ENCODE data around the gene CDK14.

Gene CDK14

GRCh38 chr7:90698616-90699015 is 102.5 kb downstream of the CDK14 start:
- H3K4me3 Mint-ChIP-seq = no peak overlapping the region
- H3K36me3 Mint-ChIP-seq (ENCODE audit: low read depth) = no peaks in the 10 kb centered on the region
- peaks cover 2% of the 10 kb centered on the region for H3K4me1 Mint-ChIP-seq (ENCODE audit: low read depth)
- DNase-seq = no peak
- no peaks in the 10 kb centered on the region for H3K27me3 Mint-ChIP-seq
- no peak overlapping the region for H3K27ac Mint-ChIP-seq
- H3K9me3 Mint-ChIP-seq = peaks cover 2% of the 10 kb centered on the region

DNA sequence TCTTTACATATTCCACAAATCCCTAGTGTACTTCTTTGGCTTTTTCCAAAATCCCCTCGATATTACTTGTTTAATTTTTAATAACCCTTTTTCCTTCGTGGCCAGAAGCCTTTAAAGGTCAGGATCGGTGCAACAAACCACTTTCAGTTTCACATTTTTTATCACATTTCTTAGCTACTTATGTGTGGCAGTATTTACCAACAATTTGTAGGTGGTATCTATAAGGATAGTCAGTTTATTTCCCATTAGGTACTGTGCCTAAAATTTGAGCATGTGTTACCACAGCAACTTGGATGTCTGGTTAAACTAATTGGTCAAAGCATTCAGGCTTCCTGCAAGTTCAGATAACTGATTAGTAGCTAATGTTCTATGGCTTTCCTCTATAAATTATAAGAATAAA is 104.9 kb downstream of the CDK14 start:
- DNase-seq = no peak
- H3K27me3 Mint-ChIP-seq = no peaks in the 10 kb centered on the region
- H3K9me3 Mint-ChIP-seq = peaks cover under 1% of the 10 kb centered on the region
- H3K36me3 Mint-ChIP-seq (ENCODE audit: low read depth) = no peaks in the 10 kb centered on the region
- no peak overlapping the region for H3K27ac Mint-ChIP-seq
- no peak overlapping the region for H3K4me3 Mint-ChIP-seq
- peaks cover 2% of the 10 kb centered on the region for H3K4me1 Mint-ChIP-seq (ENCODE audit: low read depth)

DNA sequence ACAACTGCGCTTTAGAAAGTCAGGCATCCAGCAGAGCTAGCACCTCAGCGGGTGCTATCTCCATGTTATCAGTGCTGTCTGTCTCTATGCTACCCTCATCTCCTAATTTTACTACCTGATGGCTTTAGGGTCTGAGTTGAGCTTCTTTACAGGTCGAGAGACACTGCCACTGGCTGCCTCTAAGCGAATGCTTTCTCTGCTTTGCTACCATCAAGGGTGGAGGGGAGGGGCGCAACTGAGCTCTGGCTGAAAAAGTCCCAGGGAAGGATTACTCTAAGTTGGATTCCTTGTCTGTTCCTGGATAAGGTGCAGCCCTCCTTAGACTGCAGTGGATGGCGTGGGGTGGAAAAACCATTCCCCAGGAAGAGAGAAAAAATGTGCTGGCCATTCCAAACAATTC is 105.7 kb downstream of the CDK14 start:
- Mint-ChIP-seq H3K36me3 (ENCODE audit: low read depth) (no peaks in the 10 kb centered on the region), H3K4me3 (no peak overlapping the region), H3K27ac (no peak overlapping the region), H3K27me3 (no peaks in the 10 kb centered on the region), H3K4me1 (ENCODE audit: low read depth) (peaks cover 2% of the 10 kb centered on the region), H3K9me3 (no peaks in the 10 kb centered on the region)
- DNase-seq = no peak

GRCh38 chr7:90705391-90706071 is 109.4 kb downstream of the CDK14 start:
- no peaks in the 10 kb centered on the region for H3K27me3 Mint-ChIP-seq
- H3K4me1 Mint-ChIP-seq (ENCODE audit: low read depth) = peaks cover 2% of the 10 kb centered on the region
- H3K9me3 Mint-ChIP-seq = no peaks in the 10 kb centered on the region
- H3K4me3 Mint-ChIP-seq = no peak overlapping the region
- no peaks in the 10 kb centered on the region for H3K36me3 Mint-ChIP-seq (ENCODE audit: low read depth)
- no peak for DNase-seq
- H3K27ac Mint-ChIP-seq = no peak overlapping the region

GRCh38 chr7:90706072-90706716 is 110.1 kb downstream of the CDK14 start:
- Mint-ChIP-seq H3K9me3 (no peaks in the 10 kb centered on the region), H3K27me3 (no peaks in the 10 kb centered on the region), H3K36me3 (ENCODE audit: low read depth) (no peaks in the 10 kb centered on the region), H3K4me1 (ENCODE audit: low read depth) (no peaks in the 10 kb centered on the region), H3K4me3 (no peak overlapping the region), H3K27ac (no peak overlapping the region)
- DNase-seq = no peak

GRCh38 chr7:90708841-90709317 is 112.8 kb downstream of the CDK14 start:
- Mint-ChIP-seq H3K4me3 (no peak overlapping the region), H3K4me1 (ENCODE audit: low read depth) (no peaks in the 10 kb centered on the region), H3K9me3 (no peaks in the 10 kb centered on the region), H3K27me3 (no peaks in the 10 kb centered on the region), H3K36me3 (ENCODE audit: low read depth) (no peaks in the 10 kb centered on the region), H3K27ac (no peak overlapping the region)
- no peak for DNase-seq

DNA sequence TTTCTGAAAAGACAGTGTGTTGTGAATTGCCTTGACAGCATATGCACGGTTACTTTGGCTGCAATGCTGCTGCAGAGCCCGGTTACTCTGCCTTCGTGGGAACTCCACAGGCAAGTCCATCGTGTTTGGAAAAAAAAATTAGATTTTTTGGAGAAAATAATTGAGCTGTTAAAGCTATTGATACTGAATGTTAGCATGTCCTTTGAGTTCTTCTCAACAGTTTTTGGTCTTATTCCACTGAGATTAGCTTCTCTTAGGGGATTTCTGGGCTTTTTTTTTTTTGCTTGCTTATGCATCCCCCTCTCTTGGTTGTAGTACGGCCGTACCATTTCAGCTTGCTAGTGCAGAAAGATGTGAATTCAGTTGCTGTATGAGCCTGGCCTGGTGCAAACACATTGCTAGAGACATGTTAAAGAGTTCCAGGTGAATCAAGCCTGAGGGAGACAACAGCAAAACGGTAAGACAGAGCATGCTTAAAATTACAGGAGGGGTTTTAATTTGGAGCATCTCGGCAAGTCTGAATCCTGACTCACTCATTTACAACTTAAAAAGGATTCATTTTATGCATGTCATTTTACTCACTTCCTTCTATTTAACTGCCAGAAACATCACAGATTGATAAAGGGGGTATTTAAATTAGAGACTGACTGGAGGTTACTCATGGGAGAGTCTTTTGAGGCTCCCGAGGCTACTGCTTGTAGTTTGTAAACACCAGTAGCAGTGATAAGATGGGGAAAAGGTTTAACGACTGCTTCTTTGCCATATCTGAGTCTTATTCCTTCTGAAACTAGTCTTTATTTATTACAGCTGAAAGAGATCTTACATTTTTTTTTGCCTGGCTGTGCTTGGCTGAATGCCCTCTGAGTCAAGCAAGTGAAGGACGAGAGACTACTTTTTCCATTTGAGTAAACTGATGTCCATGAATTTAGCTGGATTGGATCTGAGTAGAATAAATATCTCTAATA is 113.7 kb downstream of the CDK14 start:
- Mint-ChIP-seq H3K27me3 (no peaks in the 10 kb centered on the region), H3K27ac (no peak overlapping the region), H3K4me1 (ENCODE audit: low read depth) (no peaks in the 10 kb centered on the region), H3K36me3 (ENCODE audit: low read depth) (no peaks in the 10 kb centered on the region), H3K9me3 (no peaks in the 10 kb centered on the region), H3K4me3 (no peak overlapping the region)
- no peak for DNase-seq

DNA sequence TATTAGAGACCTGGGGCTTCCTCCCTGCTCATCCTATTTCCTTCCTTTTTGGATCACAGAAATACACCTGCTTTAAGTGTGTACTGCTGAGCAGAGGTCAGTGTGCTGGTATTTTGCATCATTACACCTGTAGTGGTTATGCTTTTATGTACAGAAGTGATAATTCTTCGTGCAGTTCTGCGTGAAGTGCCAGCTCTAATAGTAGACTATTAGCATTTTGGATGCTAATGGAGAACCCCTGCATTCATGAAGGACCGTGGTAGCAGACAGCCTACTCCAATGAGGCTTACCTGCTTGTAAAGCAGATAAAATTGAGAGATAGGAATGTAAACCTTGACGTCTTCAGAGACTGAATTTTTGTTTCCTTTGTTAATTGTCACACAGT is 114.3 kb downstream of the CDK14 start:
- H3K4me1 Mint-ChIP-seq (ENCODE audit: low read depth) = no peaks in the 10 kb centered on the region
- H3K9me3 Mint-ChIP-seq = no peaks in the 10 kb centered on the region
- no peaks in the 10 kb centered on the region for H3K36me3 Mint-ChIP-seq (ENCODE audit: low read depth)
- H3K4me3 Mint-ChIP-seq = no peak overlapping the region
- H3K27ac Mint-ChIP-seq = no peak overlapping the region
- no peaks in the 10 kb centered on the region for H3K27me3 Mint-ChIP-seq
- no peak for DNase-seq

DNA sequence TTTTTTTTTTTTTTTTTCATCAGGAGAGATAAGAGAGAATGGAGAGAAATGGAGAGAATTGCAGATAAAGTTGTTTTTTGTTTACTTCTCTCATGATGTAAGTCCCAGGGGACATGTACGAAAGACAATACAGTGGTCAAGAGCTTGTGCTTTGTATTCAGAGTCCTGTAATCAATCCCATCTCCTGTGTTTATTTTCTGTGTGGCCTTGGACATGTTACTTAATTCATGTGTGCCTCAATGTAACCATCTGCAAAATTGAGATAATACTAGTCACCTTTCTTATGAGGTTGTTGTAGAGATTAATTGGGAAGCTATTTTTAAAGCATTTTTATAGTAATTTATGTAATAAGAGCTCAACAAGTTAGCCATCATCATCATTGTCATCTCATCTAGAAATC is 117.5 kb downstream of the CDK14 start:
- Mint-ChIP-seq H3K4me1 (ENCODE audit: low read depth) (no peaks in the 10 kb centered on the region), H3K27me3 (no peaks in the 10 kb centered on the region), H3K9me3 (no peaks in the 10 kb centered on the region), H3K36me3 (ENCODE audit: low read depth) (no peaks in the 10 kb centered on the region), H3K27ac (no peak overlapping the region), H3K4me3 (no peak overlapping the region)
- no peak for DNase-seq

DNA sequence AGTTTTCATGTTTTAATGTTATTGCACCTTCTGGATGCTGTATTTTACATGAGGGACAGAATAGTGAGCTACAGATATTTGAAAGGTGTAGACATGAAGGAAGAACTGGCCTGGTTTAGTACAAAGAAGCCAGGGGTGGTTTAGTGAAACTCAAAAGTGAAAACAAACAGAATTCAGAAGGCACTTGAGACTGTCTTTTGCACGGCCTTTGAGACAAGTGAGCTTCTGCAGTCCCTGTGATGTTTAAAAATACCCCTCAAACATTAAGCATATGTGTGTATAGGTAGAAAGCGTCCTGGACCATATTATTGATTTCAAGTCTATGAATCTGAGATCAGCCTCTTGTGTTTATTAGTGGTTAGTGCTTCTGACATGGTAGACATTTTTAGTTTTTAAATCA is 118.9 kb downstream of the CDK14 start:
- Mint-ChIP-seq H3K4me1 (ENCODE audit: low read depth) (no peaks in the 10 kb centered on the region), H3K27me3 (no peaks in the 10 kb centered on the region)

GRCh38 chr7:90717296-90718060 is 121.4 kb downstream of the CDK14 start:
- Mint-ChIP-seq H3K9me3 (no peaks in the 10 kb centered on the region), H3K4me1 (ENCODE audit: low read depth) (no peaks in the 10 kb centered on the region), H3K4me3 (no peak overlapping the region), H3K27ac (no peak overlapping the region), H3K27me3 (no peaks in the 10 kb centered on the region), H3K36me3 (ENCODE audit: low read depth) (no peaks in the 10 kb centered on the region)
- no peak for DNase-seq

More for the DNA sequence above, 118.9 kb downstream of the CDK14 start:
- no peaks in the 10 kb centered on the region for H3K9me3 Mint-ChIP-seq
- DNase-seq = no peak
- H3K4me3 Mint-ChIP-seq = no peak overlapping the region
- H3K27ac Mint-ChIP-seq = no peak overlapping the region
- no peaks in the 10 kb centered on the region for H3K36me3 Mint-ChIP-seq (ENCODE audit: low read depth)

DNA sequence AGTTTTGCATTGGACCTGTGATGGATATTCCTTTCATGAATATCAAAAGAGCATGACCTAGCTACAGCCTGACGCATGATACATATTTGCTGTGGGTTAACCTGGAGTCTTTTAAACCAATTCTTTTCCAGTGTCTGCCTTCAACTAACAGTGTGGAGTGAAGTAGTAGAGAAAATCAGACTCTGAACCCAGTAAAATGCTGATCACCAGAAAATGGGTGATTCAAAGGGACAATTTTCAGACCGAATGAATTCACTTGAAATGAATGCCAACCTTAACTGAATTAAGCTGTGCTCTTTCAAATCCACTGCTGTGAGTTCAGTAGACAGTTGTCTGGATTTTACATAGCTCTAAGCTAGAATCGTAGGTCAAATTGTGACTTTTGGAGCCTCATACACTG is 123.0 kb downstream of the CDK14 start:
- Mint-ChIP-seq H3K27me3 (no peaks in the 10 kb centered on the region), H3K36me3 (ENCODE audit: low read depth) (no peaks in the 10 kb centered on the region), H3K9me3 (no peaks in the 10 kb centered on the region), H3K27ac (no peak overlapping the region), H3K4me3 (no peak overlapping the region), H3K4me1 (ENCODE audit: low read depth) (no peaks in the 10 kb centered on the region)
- no peak for DNase-seq

GRCh38 chr7:90720984-90721760 is 125.1 kb downstream of the CDK14 start:
- DNase-seq = no peak
- no peak overlapping the region for H3K4me3 Mint-ChIP-seq

More at GRCh38 chr7:90720984-90721760, 125.1 kb downstream of the CDK14 start:
- Mint-ChIP-seq H3K4me1 (ENCODE audit: low read depth) (no peaks in the 10 kb centered on the region), H3K27ac (no peak overlapping the region), H3K9me3 (no peaks in the 10 kb centered on the region), H3K36me3 (ENCODE audit: low read depth) (no peaks in the 10 kb centered on the region), H3K27me3 (no peaks in the 10 kb centered on the region)

All from activated T-cell treated with anti-CD3 and anti-CD28 coated beads, Interleukin-2, amount 50 U/mL, for 24 hours (primary cell).